Cardiac fibroblast (primary cell): ENCODE measurements around the gene CALML3.

Source experiments
- DNase-seq, 2 donors: peaks; one replicate each; pipeline versions ENCODE4 v3.0.0 to v3.0.0-alpha.2; 2010; ENCODE audit warnings: low read depth in 2 of 2
- H3K4me3 ChIP-seq, 2 donors: replicated peaks in 1 of 2; 1 replicate in 1 of 2; 2 replicates in 1 of 2; pipeline ENCODE4 v1.5.1; 2011; ENCODE audit warnings: low read depth in 2 of 2, low read length in 2 of 2, mild to moderate bottlenecking in 2 of 2, moderate library complexity in 1 of 2
- CTCF ChIP-seq: IDR thresholded peaks from one replicate; pipeline ENCODE4 v1.5.1; 2011; ENCODE audit warnings: low read depth, mild to moderate bottlenecking, low read length, inconsistent platforms

CALML3 gene

DNA sequence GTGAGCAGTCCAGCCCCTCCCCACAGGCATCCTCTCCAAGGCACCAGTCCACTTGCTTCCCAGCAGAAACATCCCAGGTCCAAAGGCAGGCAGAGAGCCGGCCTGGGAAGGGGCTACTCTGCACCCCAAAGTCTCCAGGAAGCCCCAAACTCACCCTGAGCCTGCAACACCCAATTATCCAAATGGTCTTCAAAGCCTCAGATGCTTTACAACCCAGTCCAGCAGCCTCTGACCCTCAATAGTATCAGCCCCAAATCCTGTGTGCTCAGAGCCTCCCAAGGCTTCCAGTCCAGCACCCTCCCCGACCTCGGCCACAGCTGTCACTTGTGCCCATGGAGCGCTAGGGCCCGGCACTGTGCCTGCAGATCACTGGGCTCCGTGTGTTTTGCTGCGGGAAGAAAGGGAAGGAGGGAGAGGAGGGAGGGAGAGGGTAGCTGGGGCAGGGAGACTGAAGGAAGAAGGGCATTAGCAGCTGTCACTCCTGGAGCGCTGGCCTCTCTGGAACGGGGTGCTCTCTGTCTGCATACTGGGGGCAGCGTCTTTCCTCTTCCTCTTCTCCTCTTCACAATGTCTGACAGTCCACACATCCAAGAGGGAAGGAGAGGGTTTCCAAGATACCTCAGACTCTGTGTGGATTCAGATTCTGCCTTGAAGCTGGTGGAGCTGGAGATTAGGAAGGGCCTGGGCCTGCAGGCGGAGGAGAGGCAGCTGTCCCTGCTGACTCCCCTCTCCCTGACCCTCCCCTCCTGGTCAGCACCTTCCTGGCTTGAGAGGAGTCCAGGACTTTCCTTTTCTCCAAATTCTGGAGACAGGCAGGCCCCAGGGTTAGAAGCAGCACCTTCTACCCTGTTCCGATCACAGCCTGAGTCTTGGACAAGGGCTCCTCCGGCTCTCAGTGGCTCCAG lies 38.6 kb upstream of the CALML3 start:
- no peak overlapping the region for H3K4me3 ChIP-seq
- no peak for DNase-seq
- no peak for TF ChIP-seq CTCF

DNA sequence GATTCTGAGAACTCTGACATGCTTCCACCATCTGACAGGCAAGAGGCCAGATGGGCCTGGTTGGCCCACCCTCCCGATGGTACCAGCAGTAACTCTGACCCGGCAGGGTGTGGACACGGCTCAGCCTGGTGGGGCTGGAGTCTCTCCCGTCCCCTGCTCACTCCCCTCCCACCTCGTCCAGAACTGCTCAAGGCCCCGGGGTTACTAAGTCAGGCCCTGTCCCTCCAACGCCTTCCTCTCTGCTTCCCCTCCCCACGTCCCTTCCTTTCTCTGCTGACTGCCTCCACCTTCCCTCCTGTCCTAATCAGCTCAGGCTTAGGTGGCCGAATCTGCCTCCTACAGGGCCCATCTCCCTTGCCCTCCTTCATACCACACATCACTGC lies 37.9 kb upstream of the CALML3 start:
- TF ChIP-seq CTCF, result no peak
- no peak overlapping the region for H3K4me3 ChIP-seq
- no peak for DNase-seq

DNA sequence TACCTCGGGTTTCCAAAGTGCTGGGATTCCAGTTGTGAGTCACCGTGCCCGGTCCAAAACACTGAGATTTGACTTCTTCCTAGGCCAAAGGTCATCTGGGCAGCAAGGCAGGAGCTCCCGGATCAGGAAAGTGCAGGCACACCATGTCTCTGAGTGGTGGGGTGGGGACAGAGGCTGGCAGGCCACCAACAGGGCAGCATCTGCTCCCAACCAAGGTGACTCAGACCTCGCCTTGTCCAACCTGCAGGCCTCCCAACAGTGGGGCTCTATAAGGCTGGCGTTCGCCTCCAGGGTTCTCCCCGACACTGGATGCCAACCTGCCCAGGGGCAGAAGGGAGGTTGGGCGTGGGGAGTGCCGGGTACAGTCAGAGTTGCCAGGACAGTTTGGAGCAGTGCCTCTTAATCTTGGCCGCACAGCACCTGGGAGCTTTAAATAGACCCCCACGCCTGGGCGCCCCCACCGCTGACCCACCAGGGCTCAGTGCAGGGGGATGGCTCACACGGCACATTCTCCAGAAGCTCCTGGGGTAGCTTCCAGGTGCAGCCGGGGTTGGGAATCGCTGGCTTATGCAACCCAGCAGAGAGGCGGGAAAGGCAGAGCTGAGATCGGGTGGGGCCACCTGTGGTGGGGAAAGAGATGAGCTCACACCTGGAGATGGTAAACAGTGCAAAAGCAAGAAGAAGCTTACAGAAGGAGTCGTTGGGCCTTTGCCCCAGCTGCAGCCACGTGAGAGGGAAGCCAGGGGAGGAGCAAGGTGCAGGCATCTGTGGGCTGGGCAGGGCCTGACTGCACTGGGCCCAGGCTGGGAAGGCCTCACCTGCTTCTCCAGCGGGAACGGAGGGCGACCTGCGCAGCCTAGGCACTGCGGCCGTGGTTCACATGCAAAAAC lies 36.2 kb upstream of the CALML3 start:
- no peak for TF ChIP-seq CTCF
- no peak for DNase-seq
- no peak overlapping the region for H3K4me3 ChIP-seq

GRCh38 chr10:5490032-5490431 lies 34.7 kb upstream of the CALML3 start:
- no peak for DNase-seq
- no peak overlapping the region for H3K4me3 ChIP-seq
- no peak for TF ChIP-seq CTCF

DNA sequence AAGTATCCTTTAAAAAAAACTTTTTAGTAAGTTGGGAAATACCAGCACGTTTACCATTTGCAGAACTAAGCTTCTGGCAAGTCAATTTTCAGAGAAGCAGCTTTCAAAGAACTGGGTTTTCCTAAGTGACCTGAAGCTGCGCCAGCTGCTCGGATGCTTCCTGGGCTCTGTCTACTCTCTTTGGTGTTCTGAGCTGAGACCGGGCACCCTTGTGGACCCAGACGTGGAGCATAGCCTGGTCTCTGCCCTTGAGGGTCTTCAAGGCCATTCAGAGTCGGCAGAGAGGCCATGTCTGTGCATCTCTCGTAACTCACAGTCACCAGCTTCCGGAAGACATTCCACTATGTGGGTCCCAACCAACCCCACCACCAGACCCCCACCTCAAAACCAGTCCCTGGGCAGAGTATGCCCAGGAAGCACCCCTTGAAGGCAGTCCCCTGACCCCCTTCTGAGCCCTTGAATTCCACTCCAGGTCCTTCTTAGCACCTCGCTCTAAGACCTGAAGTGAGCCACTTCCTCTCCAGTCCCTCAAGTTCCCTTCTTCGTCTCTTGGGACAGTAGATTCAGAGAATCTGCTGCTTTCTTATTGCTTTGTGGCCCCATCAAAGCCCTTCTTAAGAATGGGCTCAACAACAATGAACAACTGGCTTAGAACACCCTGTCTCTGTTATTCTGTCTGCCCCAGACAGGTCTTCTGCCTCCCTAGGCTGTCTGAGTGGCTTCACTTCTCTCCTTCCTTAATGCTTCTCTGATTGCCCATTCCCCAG lies 33.9 kb upstream of the CALML3 start:
- no peak for DNase-seq
- no peak overlapping the region for H3K4me3 ChIP-seq
- no peak for TF ChIP-seq CTCF

- no peak overlapping the region for H3K4me3 ChIP-seq
- DNase-seq, result no peak
- TF ChIP-seq CTCF, result no peak
Measured at GRCh38 chr10:5491477-5491876, 33.3 kb upstream of the CALML3 start.
